Measurements from ENCODE around the gene PKDCC.

DNA sequence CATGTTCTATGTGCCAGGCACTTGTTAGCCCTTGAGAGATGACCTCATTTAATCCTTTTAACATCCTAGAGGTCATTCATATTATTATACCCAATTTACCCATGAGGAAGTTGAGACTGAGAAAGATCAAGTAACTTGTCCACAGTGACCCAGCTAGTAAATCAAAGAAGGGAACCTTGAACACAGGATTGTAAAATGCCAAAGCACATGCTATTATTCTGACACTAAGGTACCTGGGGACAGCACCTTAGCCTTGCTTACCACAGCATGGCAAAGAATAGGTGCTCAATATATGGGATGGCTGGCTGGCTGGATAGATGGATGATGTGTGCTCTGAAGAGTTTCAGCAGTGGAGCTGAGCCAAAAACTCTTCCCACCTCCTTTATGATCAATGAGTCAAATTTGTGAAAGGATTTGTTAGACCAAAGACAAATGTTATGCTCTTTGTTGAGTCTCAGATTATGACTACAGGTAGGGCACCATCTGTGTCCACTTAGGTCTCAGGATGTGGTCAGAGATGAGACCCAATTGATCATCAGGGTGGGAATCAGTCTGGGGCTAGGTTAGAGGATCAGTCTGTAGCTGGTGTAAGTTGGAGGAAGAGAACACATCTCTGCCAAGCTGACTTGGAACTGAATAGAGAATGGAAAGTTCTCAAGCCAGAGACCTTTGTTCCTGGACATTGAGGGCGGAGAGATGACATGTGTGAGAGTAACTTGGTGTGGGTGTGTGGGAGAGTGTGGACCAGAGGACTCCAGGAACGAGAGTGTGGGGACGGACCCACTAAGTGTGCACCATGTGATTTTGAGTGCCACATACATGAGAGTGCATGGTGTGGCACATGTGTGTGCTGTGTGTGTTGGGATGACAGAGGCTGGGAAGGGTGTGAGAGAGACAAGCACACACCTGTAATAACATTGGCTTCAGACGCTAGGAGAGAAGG lies 16.3 kb upstream of the PKDCC start:
- TF ChIP-seq, protein P1, sequence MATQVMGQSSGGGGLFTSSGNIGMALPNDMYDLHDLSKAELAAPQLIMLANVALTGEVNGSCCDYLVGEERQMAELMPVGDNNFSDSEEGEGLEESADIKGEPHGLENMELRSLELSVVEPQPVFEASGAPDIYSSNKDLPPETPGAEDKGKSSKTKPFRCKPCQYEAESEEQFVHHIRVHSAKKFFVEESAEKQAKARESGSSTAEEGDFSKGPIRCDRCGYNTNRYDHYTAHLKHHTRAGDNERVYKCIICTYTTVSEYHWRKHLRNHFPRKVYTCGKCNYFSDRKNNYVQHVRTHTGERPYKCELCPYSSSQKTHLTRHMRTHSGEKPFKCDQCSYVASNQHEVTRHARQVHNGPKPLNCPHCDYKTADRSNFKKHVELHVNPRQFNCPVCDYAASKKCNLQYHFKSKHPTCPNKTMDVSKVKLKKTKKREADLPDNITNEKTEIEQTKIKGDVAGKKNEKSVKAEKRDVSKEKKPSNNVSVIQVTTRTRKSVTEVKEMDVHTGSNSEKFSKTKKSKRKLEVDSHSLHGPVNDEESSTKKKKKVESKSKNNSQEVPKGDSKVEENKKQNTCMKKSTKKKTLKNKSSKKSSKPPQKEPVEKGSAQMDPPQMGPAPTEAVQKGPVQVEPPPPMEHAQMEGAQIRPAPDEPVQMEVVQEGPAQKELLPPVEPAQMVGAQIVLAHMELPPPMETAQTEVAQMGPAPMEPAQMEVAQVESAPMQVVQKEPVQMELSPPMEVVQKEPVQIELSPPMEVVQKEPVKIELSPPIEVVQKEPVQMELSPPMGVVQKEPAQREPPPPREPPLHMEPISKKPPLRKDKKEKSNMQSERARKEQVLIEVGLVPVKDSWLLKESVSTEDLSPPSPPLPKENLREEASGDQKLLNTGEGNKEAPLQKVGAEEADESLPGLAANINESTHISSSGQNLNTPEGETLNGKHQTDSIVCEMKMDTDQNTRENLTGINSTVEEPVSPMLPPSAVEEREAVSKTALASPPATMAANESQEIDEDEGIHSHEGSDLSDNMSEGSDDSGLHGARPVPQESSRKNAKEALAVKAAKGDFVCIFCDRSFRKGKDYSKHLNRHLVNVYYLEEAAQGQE (IDR thresholded peaks at IDR 0.05; ENCODE audit: low read depth), result no peak
- TF ChIP-seq, protein P2, sequence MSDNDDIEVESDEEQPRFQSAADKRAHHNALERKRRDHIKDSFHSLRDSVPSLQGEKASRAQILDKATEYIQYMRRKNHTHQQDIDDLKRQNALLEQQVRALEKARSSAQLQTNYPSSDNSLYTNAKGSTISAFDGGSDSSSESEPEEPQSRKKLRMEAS (IDR thresholded peaks at IDR 0.05), result no peak
- no peak for TF ChIP-seq EP300 (IDR thresholded peaks at IDR 0.05; ENCODE audit: borderline replicate concordance)
- TF ChIP-seq CEBPB (IDR thresholded peaks at IDR 0.05), result no peak

Measured in Ishikawa (cell line).